ENCODE results near the gene CREBBP.

- no peak for TF ChIP-seq ZBTB2 (IDR thresholded peaks at IDR 0.05)
- no peak for TF ChIP-seq SAFB (IDR thresholded peaks at IDR 0.05; ENCODE audit: borderline replicate concordance, low read depth, low read length)
- TF ChIP-seq ZNF445 (CRISPR knock-in tag; IDR thresholded peaks at IDR 0.05; ENCODE audit: low read depth), result no peak
- no peak for TF ChIP-seq ZNF12 (CRISPR knock-in tag; IDR thresholded peaks at IDR 0.05)
- no peak for TF ChIP-seq E2F1 (CRISPR knock-in tag; IDR thresholded peaks at IDR 0.05)
- no peak for TF ChIP-seq ATF2 (CRISPR knock-in tag; IDR thresholded peaks at IDR 0.05)
- no peak for TF ChIP-seq NFE2L1 (tag; IDR thresholded peaks at IDR 0.05; ENCODE audit: borderline replicate concordance, low read depth)
- no peak for TF ChIP-seq ARNT (IDR thresholded peaks at IDR 0.05)
- TF ChIP-seq ZFP30 (CRISPR knock-in tag; IDR thresholded peaks at IDR 0.05; ENCODE audit: borderline replicate concordance), result no peak
These were observed 487 bp downstream of the CREBBP start for GRCh38 chr16:3879887-3880564.

All from K562 (cell line).